SK-N-MC (cell line): ENCODE data around the gene NACAD.

ENCODE experiments used
- EZH2 ChIP-seq: fragments of 200-600 bp; sonication (generic); IDR thresholded peaks from one replicate; pipeline ENCODE4 v1.6.1; 2017; ENCODE audit warnings: antibody characterized with exemption
- POLR2AphosphoS5 ChIP-seq: IDR thresholded peaks from 2 replicates; pipeline ENCODE4 v1.6.1; 2012; ENCODE audit warnings: mild to moderate bottlenecking, low read depth, low read length, borderline replicate concordance

- TF ChIP-seq EZH2, result no peak
- TF ChIP-seq POLR2AphosphoS5, result no peak
Observed at GRCh38 chr7:45036317-45036716, 52.5 kb downstream of the NACAD start.
